NCI-H2171 treated with DMSO at 0.1 percent for 48 hours (cell line): ENCODE measurements around the gene RPS27L.
A peak's percentile ranks its signal among the peaks of the same experiment; 100 is the strongest.

ENCODE experiments used
- DNase-seq: peaks from one replicate; lab custom pipeline; 2025; lab: John Stamatoyannopoulos, UW

Gene RPS27L

GRCh38 chr15:63157118-63157843 is at the start of gene RPS27L:
Gene RPS27L, minus strand, starts transcription at chr15:63157477. Its CDS starts 72 bp downstream, at chr15:63157405.
- peak; percentile 92 for DNase-seq

GRCh38 chr15:63206079-63206478 is 48.8 kb upstream of the RPS27L start:
- DNase-seq = peak; percentile 53

GRCh38 chr15:63203451-63204090 is 46.3 kb upstream of the RPS27L start:
- DNase-seq = no peak

GRCh38 chr15:63202861-63203260 is 45.6 kb upstream of the RPS27L start:
- DNase-seq = no peak

GRCh38 chr15:63200464-63201249 is 43.4 kb upstream of the RPS27L start:
- DNase-seq = peak; percentile 57

GRCh38 chr15:63198371-63199250 is 41.3 kb upstream of the RPS27L start:
- DNase-seq = peak; percentile 88

GRCh38 chr15:63197626-63198025 is 40.3 kb upstream of the RPS27L start:
- DNase-seq = peak; percentile 39

- peak; percentile 88 for DNase-seq
These were observed 39.6 kb upstream of the RPS27L start for GRCh38 chr15:63196842-63197241.

- peak; percentile 62 for DNase-seq
These were observed 38.3 kb upstream of the RPS27L start for GRCh38 chr15:63195569-63196015.

- peak; percentile 62 for DNase-seq
These were observed 37.7 kb upstream of the RPS27L start for GRCh38 chr15:63194880-63195568.

GRCh38 chr15:63194302-63194701 is 37.0 kb upstream of the RPS27L start:
- no peak for DNase-seq

- DNase-seq = no peak
These were observed 35.4 kb upstream of the RPS27L start for GRCh38 chr15:63192619-63193206.

- no peak for DNase-seq
These were observed 34.8 kb upstream of the RPS27L start for GRCh38 chr15:63191895-63192618.

- DNase-seq = no peak
These were observed 33.7 kb upstream of the RPS27L start for GRCh38 chr15:63190769-63191649.

- no peak for DNase-seq
These were observed 32.9 kb upstream of the RPS27L start for GRCh38 chr15:63189941-63190768.

GRCh38 chr15:63188926-63189871 is 31.9 kb upstream of the RPS27L start, which contains the start of gene RAB8B:
Gene RAB8B, plus strand, starts transcription at chr15:63189606. Its CDS starts 19 bp downstream, at chr15:63189625.
- peak; percentile 94 for DNase-seq
